H9 (cell line): ENCODE data around the gene AATF. TPM values are rescaled to one million over a fixed set of nuclear protein-coding genes. Genes with fewer than 3 reads are reported as not detected.

Source experiments
- DNase-seq: peaks from one replicate; pipeline ENCODE4 v3.0.0-alpha.2; 2017
- H2AFZ ChIP-seq: one replicate; pipeline ENCODE4 v1.6.1; 2013; ENCODE audit warnings: mild to moderate bottlenecking, low read length, control low read depth, moderate library complexity
- H2AK5ac ChIP-seq: 2 replicates; pipeline ENCODE4 v1.6.1; 2013; ENCODE audit warnings: low read length, control low read depth, mixed read lengths; ENCODE audit not compliant: insufficient read length
- H2BK120ac ChIP-seq: one replicate; pipeline ENCODE4 v1.6.1; 2013; ENCODE audit warnings: low read depth, mild to moderate bottlenecking, low read length, control low read depth, inconsistent platforms; ENCODE audit not compliant: poor library complexity, severe bottlenecking
- H2BK12ac ChIP-seq: 2 replicates; pipeline ENCODE4 v1.6.1; 2013; ENCODE audit warnings: low read length, control low read depth, mixed read lengths, low read depth; ENCODE audit not compliant: insufficient read length
- H2BK15ac ChIP-seq: 2 replicates; pipeline ENCODE4 v1.6.1; 2013; ENCODE audit warnings: low read depth, low read length, control low read depth
- H2BK20ac ChIP-seq: one replicate; pipeline ENCODE4 v1.6.1; 2013; ENCODE audit warnings: low read depth, mild to moderate bottlenecking, low read length, control low read depth, inconsistent platforms; ENCODE audit not compliant: poor library complexity, severe bottlenecking
- H2BK5ac ChIP-seq: 2 replicates; pipeline ENCODE4 v1.6.1; 2013; ENCODE audit warnings: low read length, control low read depth, mixed read lengths; ENCODE audit not compliant: insufficient read length
- H3K14ac ChIP-seq: 2 replicates; pipeline ENCODE4 v1.6.1; 2013; ENCODE audit warnings: low read length, control low read depth; ENCODE audit not compliant: insufficient read depth
- H3K18ac ChIP-seq: 2 replicates; pipeline ENCODE4 v1.6.1; 2013; ENCODE audit warnings: low read depth, mild to moderate bottlenecking, mixed read lengths, low read length, control low read depth; ENCODE audit not compliant: insufficient read length
- H3K23ac ChIP-seq: 2 replicates; pipeline ENCODE4 v1.6.1; 2013; ENCODE audit warnings: low read length, control low read depth, mixed read lengths, low read depth; ENCODE audit not compliant: insufficient read length
- H3K23me2 ChIP-seq: 2 replicates; pipeline ENCODE4 v1.6.1; 2013; ENCODE audit warnings: low read depth, mild to moderate bottlenecking, mixed read lengths, low read length, control low read depth; ENCODE audit not compliant: insufficient read length, poor library complexity, severe bottlenecking
- H3K27ac ChIP-seq: 2 replicates; pipeline ENCODE4 v1.5.1; 2013; ENCODE audit warnings: low read length, control low read depth, mixed read lengths, low read depth; ENCODE audit not compliant: insufficient read length
- H3K27me3 ChIP-seq: 2 replicates; pipeline ENCODE4 v1.6.1; 2013; ENCODE audit warnings: low read length, control low read depth, inconsistent platforms; ENCODE audit not compliant: insufficient read depth
- H3K4ac ChIP-seq: 2 replicates; pipeline ENCODE4 v1.6.1; 2013; ENCODE audit warnings: low read depth, mild to moderate bottlenecking, control low read depth, inconsistent platforms, low read length, moderate library complexity
- H3K4me1 ChIP-seq: 2 replicates; pipeline ENCODE4 v1.6.1; 2013; ENCODE audit warnings: low read length, control low read depth, inconsistent platforms; ENCODE audit not compliant: insufficient read depth
- H3K4me2 ChIP-seq: 2 replicates; pipeline ENCODE4 v1.6.1; 2013; ENCODE audit warnings: low read length, control low read depth, mixed read lengths; ENCODE audit not compliant: insufficient read length, insufficient read depth
- H3K56ac ChIP-seq: 2 replicates; pipeline ENCODE4 v1.6.1; 2013; ENCODE audit warnings: low read depth, mild to moderate bottlenecking, mixed read lengths, low read length, control low read depth; ENCODE audit not compliant: insufficient read length
- H3K79me1 ChIP-seq: 2 replicates; pipeline ENCODE4 v1.6.1; 2013; ENCODE audit warnings: low read depth, mild to moderate bottlenecking, moderate library complexity, low read length, control low read depth, inconsistent platforms; ENCODE audit not compliant: insufficient read depth, poor library complexity, severe bottlenecking
- H3K79me2 ChIP-seq: 2 replicates; pipeline ENCODE4 v1.6.1; 2013; ENCODE audit warnings: low read length, control low read depth, inconsistent platforms; ENCODE audit not compliant: insufficient read depth
- H3K9ac ChIP-seq: 2 replicates; pipeline ENCODE4 v1.6.1; 2013; ENCODE audit warnings: low read length, control low read depth, mixed read lengths; ENCODE audit not compliant: insufficient read length; ENCODE audit errors: extremely low read depth
- H3K9me3 ChIP-seq: one replicate; pipeline ENCODE4 v1.6.1; 2013; ENCODE audit warnings: low read depth, low read length, inconsistent platforms; ENCODE audit not compliant: control insufficient read depth
- H3T11ph ChIP-seq: one replicate; pipeline ENCODE4 v1.6.1; 2013; ENCODE audit warnings: mild to moderate bottlenecking, low read length, control low read depth, inconsistent platforms
- H4K20me1 ChIP-seq: one replicate; pipeline ENCODE4 v1.6.1; 2013; ENCODE audit not compliant: control insufficient read depth, insufficient read length, insufficient read depth
- H4K5ac ChIP-seq: 2 replicates; pipeline ENCODE4 v1.6.1; 2013; ENCODE audit warnings: low read depth, mild to moderate bottlenecking, mixed read lengths, low read length, control low read depth; ENCODE audit not compliant: insufficient read length
- H4K8ac ChIP-seq: replicated peaks from 2 replicates; pipeline ENCODE4 v1.6.1; 2013; ENCODE audit warnings: low read length, control low read depth, mixed read lengths, low read depth; ENCODE audit not compliant: insufficient read length
- H4K91ac ChIP-seq: 2 replicates; pipeline ENCODE4 v1.6.1; 2013; ENCODE audit warnings: low read depth, mild to moderate bottlenecking, moderate library complexity, mixed read lengths, low read length, control low read depth; ENCODE audit not compliant: insufficient read length
- H3K27ac Mint-ChIP-seq, 3 experiments: 2 replicates in 2 of 3; 3 replicates in 1 of 3; pipeline ENCODE4 v1.8.0; 2020 to 2021; ENCODE audit warnings: mixed read lengths in 3 of 3, mild to moderate bottlenecking in 1 of 3, moderate library complexity in 1 of 3
- H3K27me3 Mint-ChIP-seq: 2 replicates; pipeline ENCODE4 v1.8.0; 2021; ENCODE audit warnings: low read depth, mild to moderate bottlenecking, moderate library complexity, mixed read lengths
- H3K36me3 Mint-ChIP-seq, 3 experiments: 2 replicates in 2 of 3; 3 replicates in 1 of 3; pipeline ENCODE4 v1.8.0; 2020 to 2021; ENCODE audit warnings: low read depth in 3 of 3, mixed read lengths in 3 of 3; ENCODE audit not compliant: insufficient read depth in 1 of 3
- H3K4me1 Mint-ChIP-seq, 2 experiments: 2 replicates each; pipeline ENCODE4 v1.8.0; 2020; ENCODE audit warnings: mixed read lengths in 2 of 2
- H3K4me3 Mint-ChIP-seq, 2 experiments: 2 replicates in 1 of 2; 3 replicates in 1 of 2; pipeline ENCODE4 v1.8.0; 2020 to 2021; ENCODE audit warnings: mild to moderate bottlenecking in 2 of 2, mixed read lengths in 2 of 2, moderate library complexity in 1 of 2
- H3K9me3 Mint-ChIP-seq, 2 experiments: 2 replicates in 1 of 2; 3 replicates in 1 of 2; pipeline ENCODE4 v1.8.0; 2020; ENCODE audit warnings: mild to moderate bottlenecking in 2 of 2, mixed read lengths in 2 of 2, moderate library complexity in 1 of 2
- WGBS: extraction: QIAGEN DNeasy Blood & Tissue Kit; methylation state at CpG from one replicate; pipeline ENCODE4 v1.1.7; 2013; ENCODE audit warnings: missing lambda C conversion rate, low lambda C conversion rate, mixed read lengths; ENCODE audit not compliant: insufficient read length; ENCODE audit errors: extremely low coverage; 5-methylcytosine and 5-hydroxymethylcytosine counted together
- total RNA-seq: library from RNA; stranded (reverse); gene quantifications from 2 replicates; pipeline ENCODE4 v1.2.1, GENCODE V29; 2021
- TF ChIP-seq, protein P1 (sequence below): fragments of 200-600 bp; sonication (generic); conservative IDR thresholded peaks from 3 replicates; pipeline ENCODE4 v1.8.0; 2021; ENCODE audit warnings: antibody characterized with exemption, mild to moderate bottlenecking

Gene AATF
- total RNA-seq, 1 experiment from 2014 or later = 69.6 TPM

DNA sequence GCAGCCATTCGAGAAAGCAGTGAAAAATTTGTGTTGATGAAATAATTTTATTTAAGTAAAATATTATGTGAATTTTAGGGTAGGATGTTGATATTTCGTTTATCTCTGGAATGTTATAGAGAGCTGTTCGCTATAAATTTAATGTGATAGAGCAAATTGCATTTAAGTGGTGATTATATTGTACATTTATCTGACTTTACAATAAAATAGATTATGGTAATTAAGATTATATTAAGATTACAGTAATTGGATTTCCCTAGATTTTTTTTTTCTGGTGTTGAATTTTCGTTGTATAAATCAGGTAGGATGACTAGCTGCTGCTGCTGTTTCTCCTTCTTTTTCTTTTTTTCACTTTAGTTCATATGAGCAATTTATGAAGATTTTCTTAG is 71.0 kb downstream of the AATF start:
- no peaks in the 10 kb centered on the region for H4K20me1 ChIP-seq
- 100% methylated on average over 3 of the region's 4 CpGs for WGBS
- H2BK20ac ChIP-seq = no peak overlapping the region
- no peak overlapping the region for H2BK12ac ChIP-seq
- H3K9ac ChIP-seq = no peak overlapping the region
- H2BK5ac ChIP-seq = no peak overlapping the region
- Mint-ChIP-seq H3K27ac (peak overlapping the region in 1 of 3 experiments; percentile 76; a peak in 2 of 7 replicates), H3K4me1 (peaks cover 36 to 39% of the 10 kb centered on the region in 2 experiments), H3K9me3 (no peaks in the 10 kb centered on the region), H3K4me3 (no peak overlapping the region), H3K27me3 (no peaks in the 10 kb centered on the region), H3K36me3 (peaks cover 2 to 5% (median 3%) of the 10 kb centered on the region in 3 experiments; a peak in 4 of 7 replicates)
- TF ChIP-seq, protein P1, sequence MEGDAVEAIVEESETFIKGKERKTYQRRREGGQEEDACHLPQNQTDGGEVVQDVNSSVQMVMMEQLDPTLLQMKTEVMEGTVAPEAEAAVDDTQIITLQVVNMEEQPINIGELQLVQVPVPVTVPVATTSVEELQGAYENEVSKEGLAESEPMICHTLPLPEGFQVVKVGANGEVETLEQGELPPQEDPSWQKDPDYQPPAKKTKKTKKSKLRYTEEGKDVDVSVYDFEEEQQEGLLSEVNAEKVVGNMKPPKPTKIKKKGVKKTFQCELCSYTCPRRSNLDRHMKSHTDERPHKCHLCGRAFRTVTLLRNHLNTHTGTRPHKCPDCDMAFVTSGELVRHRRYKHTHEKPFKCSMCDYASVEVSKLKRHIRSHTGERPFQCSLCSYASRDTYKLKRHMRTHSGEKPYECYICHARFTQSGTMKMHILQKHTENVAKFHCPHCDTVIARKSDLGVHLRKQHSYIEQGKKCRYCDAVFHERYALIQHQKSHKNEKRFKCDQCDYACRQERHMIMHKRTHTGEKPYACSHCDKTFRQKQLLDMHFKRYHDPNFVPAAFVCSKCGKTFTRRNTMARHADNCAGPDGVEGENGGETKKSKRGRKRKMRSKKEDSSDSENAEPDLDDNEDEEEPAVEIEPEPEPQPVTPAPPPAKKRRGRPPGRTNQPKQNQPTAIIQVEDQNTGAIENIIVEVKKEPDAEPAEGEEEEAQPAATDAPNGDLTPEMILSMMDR = no peak
- no peak overlapping the region for H3K14ac ChIP-seq
- no peak overlapping the region for H2BK120ac ChIP-seq
- H3K23me2 ChIP-seq = no peaks in the 10 kb centered on the region
- H4K5ac ChIP-seq = no peak overlapping the region
- H3K18ac ChIP-seq = no peak overlapping the region
- H3K27me3 ChIP-seq = no peaks in the 10 kb centered on the region
- no peak overlapping the region for H3T11ph ChIP-seq
- no peak for DNase-seq
- no peaks in the 10 kb centered on the region for H3K4me1 ChIP-seq
- no peak overlapping the region for H3K27ac ChIP-seq
- H3K23ac ChIP-seq = no peak overlapping the region
- no peak overlapping the region for H4K91ac ChIP-seq
- no peaks in the 10 kb centered on the region for H3K9me3 ChIP-seq
- no peak overlapping the region for H2BK15ac ChIP-seq
- H3K4ac ChIP-seq = no peak overlapping the region
- no peak overlapping the region for H2AK5ac ChIP-seq
- no peak overlapping the region for H2AFZ ChIP-seq
- no peaks in the 10 kb centered on the region for H3K79me2 ChIP-seq
- H3K79me1 ChIP-seq = no peaks in the 10 kb centered on the region
- no peak overlapping the region for H3K56ac ChIP-seq
- H4K8ac ChIP-seq = no peak overlapping the region
- no peak overlapping the region for H3K4me2 ChIP-seq
